T-cell (primary cell): ENCODE data around the gene APOF. TPM values are rescaled to one million over a fixed set of nuclear protein-coding genes. Genes with fewer than 3 reads are reported as not detected.
A peak's percentile ranks its signal among the peaks of the same experiment; 100 is the strongest.
"Not testable (repeated sequence)": the region's sequence is repeated elsewhere in the genome, so short reads cannot be mapped to it uniquely, and the experiment has no call there.

Source experiments
- ATAC-seq, 4 experiments: fragments of 200-7000 bp in 3 of 4; fragments of 150-1000 bp in 1 of 4; cut with Tn5 transposase; replicated peaks in 1 of 4; 1 replicate in 3 of 4; 2 replicates in 1 of 4; pipeline ENCODE4 v1.10.0; 2021; ENCODE audit warnings: moderate library complexity in 3 of 4, mild to moderate bottlenecking in 2 of 4, moderate number of reproducible peaks in 1 of 4
- CTCF ChIA-PET, 2 donors: fragments of 300-600 bp; sonication (Branson Sonifier 250); formaldehyde crosslinking; loops; one replicate each; lab custom pipeline; 2022; ENCODE audit warnings: antibody characterized with exemption in 2 of 2; lab: Charles Lee
- POLR2A ChIA-PET, 2 donors: fragments of 300-600 bp; sonication (Branson Sonifier 250); formaldehyde crosslinking; loops; one replicate each; lab custom pipeline; 2022; ENCODE audit warnings: antibody characterized with exemption in 2 of 2; lab: Charles Lee
- DNase-seq, 35 experiments: peaks; one replicate each; pipeline versions ENCODE4 v3.0.0 to v3.0.0-alpha.2; 2013 to 2023
- H3K27ac ChIP-seq: one replicate; pipeline ENCODE4 v1.5.1; 2013; ENCODE audit warnings: low read length
- H3K27me3 ChIP-seq, 2 experiments: replicated peaks in 1 of 2; 1 replicate in 1 of 2; 2 replicates in 1 of 2; pipeline versions ENCODE4 v1.6.1 to v1.7.0; 2013; ENCODE audit warnings: low read length in 1 of 2, mixed read lengths in 1 of 2; ENCODE audit not compliant: control insufficient read depth in 2 of 2, insufficient read depth in 2 of 2; ENCODE audit errors: extremely low read depth in 1 of 2
- H3K36me3 ChIP-seq, 2 donors: 1 replicate in 1 of 2; 2 replicates in 1 of 2; pipeline versions ENCODE4 v1.6.1 to v1.7.0; 2013; ENCODE audit warnings: low read length in 1 of 2; ENCODE audit not compliant: control insufficient read depth in 2 of 2, insufficient read depth in 1 of 2; ENCODE audit errors: extremely low read depth in 1 of 2
- H3K4me1 ChIP-seq, 2 experiments: 1 replicate in 1 of 2; 2 replicates in 1 of 2; pipeline versions ENCODE4 v1.6.1 to v1.7.0; 2013; ENCODE audit warnings: low read length in 2 of 2, mixed read lengths in 1 of 2; ENCODE audit not compliant: insufficient read depth in 2 of 2, control insufficient read depth in 1 of 2; ENCODE audit errors: extremely low read depth in 1 of 2
- H3K4me3 ChIP-seq, 2 donors: 1 replicate in 1 of 2; 2 replicates in 1 of 2; pipeline versions ENCODE4 v1.5.1 to v1.7.0; 2013; ENCODE audit warnings: mild to moderate bottlenecking in 2 of 2, low read length in 1 of 2, moderate library complexity in 1 of 2; ENCODE audit not compliant: control insufficient read depth in 1 of 2; ENCODE audit errors: extremely low read depth in 1 of 2
- H3K9me3 ChIP-seq: 2 replicates; pipeline ENCODE4 v1.7.0; 2013
- H3K27ac Mint-ChIP-seq, 2 donors: one replicate each; pipeline ENCODE4 v1.8.0; 2020 to 2021; ENCODE audit warnings: mild to moderate bottlenecking in 2 of 2, mixed read lengths in 2 of 2
- H3K27me3 Mint-ChIP-seq, 2 donors: one replicate each; pipeline ENCODE4 v1.8.0; 2021 to 2022; ENCODE audit warnings: mixed read lengths in 2 of 2
- H3K36me3 Mint-ChIP-seq: one replicate; pipeline ENCODE4 v1.8.0; 2021; ENCODE audit warnings: mixed read lengths
- H3K4me1 Mint-ChIP-seq, 3 donors: one replicate each; pipeline ENCODE4 v1.8.0; 2020 to 2022; ENCODE audit warnings: mixed read lengths in 3 of 3, mild to moderate bottlenecking in 1 of 3
- H3K4me3 Mint-ChIP-seq, 3 donors: one replicate each; pipeline ENCODE4 v1.8.0; 2020 to 2022; ENCODE audit warnings: mild to moderate bottlenecking in 3 of 3, mixed read lengths in 3 of 3, moderate library complexity in 3 of 3
- H3K9me3 Mint-ChIP-seq, 3 donors: one replicate each; pipeline ENCODE4 v1.8.0; 2020 to 2022; ENCODE audit warnings: mixed read lengths in 3 of 3
- whole genome bisulfite sequencing: methylation state at CpG from one replicate; pipeline ENCODE4 v1.1.5; 2013; ENCODE audit warnings: missing lambda C conversion rate; ENCODE audit not compliant: insufficient coverage; 5-methylcytosine and 5-hydroxymethylcytosine counted together
- total RNA-seq, 35 experiments: library from RNA in 6 of 35; stranded (reverse) in 6 of 35; fragments of 120-200 nt in 1 of 35; gene quantifications; one replicate each; pipeline versions ENCODE4 v1.2.1 to v1.2.4 and lab custom pipeline; 2013 to 2026

Gene APOF
- total RNA-seq, 5 donors from 2014 or later (not counting 1 experiment from before 2014, with no cell fraction given): not detected

DNA sequence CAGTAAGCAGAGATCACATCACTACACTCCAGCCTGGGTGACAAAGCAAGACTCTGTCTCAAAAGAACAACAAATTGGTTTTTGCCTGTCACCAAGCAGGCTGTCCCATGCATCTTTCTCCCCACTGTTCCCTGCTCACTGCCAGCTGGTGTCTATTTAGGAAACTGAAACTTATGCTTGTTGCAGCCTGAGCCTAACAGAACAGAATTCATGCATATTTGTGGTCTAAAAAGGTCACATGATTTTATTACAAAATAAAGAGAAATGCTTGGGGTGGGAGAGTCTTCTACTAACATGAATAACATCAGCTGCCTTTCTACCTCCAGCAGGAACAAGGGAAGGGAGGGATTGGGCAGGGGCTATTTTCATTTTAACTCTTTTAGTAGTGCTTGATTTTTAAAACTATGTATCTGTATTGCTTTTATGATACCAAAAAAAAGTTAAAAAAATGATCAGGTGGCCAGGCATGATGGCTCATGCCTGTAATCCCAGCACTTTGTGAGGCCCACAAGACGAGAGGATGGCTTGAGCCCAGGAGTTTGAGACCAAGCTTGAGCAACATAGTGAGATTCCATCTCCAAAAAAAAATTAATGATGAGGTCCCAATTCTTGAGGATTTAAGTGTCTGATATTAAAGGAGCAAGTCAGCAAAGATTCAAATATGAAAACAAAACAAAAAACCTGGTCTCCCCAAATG is 3.7 kb downstream of the APOF start:
- Mint-ChIP-seq H3K27ac (peak overlapping the region; percentile 94 to 98), H3K9me3 (no peaks in the 10 kb centered on the region), H3K27me3 (no peaks in the 10 kb centered on the region), H3K4me3 (peak overlapping the region; percentile 84 to 96 (median 95)), H3K4me1 (peaks cover 29 to 37% (median 36%) of the 10 kb centered on the region in 3 donors), H3K36me3 (peaks cover 16% of the 10 kb centered on the region)
- H3K9me3 ChIP-seq: no peaks in the 10 kb centered on the region
- CTCF ChIA-PET: interaction anchor here (0.6 to 2.2 kb wide), 13 partner anchors 17 to 296 kb away, joined by 3 to 31 read pairs (median 5); partner anchors contain the start of genes ANKRD52 (in 1 of the 2), CNPY2 (in 1 of the 2), ESYT1 (in 1 of the 2) and IL23A (in 1 of the 2)
- DNase-seq: no peak
- peak overlapping the region; percentile 75 to 83 for H3K4me3 ChIP-seq
- no peak for ATAC-seq
- POLR2A ChIA-PET: interaction anchor here (0.6 to 1.8 kb wide), 11 partner anchors 8 to 372 kb away, joined by 3 to 17 read pairs (median 4); partner anchors contain the start of genes IL23A (in 2 of the 2) and TIMELESS (in 1 of the 2)
- no CpG with 5 or more reads among the region's 1 CpG for WGBS
- H3K36me3 ChIP-seq: peaks cover 16 to 25% of the 10 kb centered on the region in 2 donors
- H3K27ac ChIP-seq: no peak overlapping the region
- H3K4me1 ChIP-seq: peaks cover 8 to 24% of the 10 kb centered on the region in 2 experiments
- H3K27me3 ChIP-seq: no peaks in the 10 kb centered on the region

DNA sequence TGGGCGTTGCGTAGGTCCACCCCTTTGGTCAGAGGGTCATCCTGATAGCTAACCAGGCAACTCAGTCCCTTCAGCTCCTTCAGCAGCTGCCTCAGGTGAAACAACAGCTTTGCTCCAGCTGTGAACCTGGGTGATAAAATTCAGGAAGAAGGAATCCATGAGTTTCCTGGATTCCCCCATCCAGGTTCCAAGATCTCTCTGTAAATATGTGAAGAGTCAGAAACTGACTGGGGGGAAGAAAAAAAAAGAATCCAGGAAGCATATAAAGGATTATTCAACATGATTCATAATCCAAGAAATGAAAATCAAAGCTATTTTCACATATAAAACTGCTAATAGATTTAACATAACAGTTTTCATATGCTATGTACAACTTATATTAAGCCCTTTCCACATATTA is 11.3 kb downstream of the APOF start:
- Mint-ChIP-seq H3K4me1 (peaks cover 3 to 5% (median 4%) of the 10 kb centered on the region in 3 donors), H3K27me3 (no peaks in the 10 kb centered on the region), H3K4me3 (no peak overlapping the region), H3K9me3 (no peaks in the 10 kb centered on the region), H3K36me3 (peaks cover 57% of the 10 kb centered on the region), H3K27ac (peak overlapping the region in 1 of 2 donors; percentile 32)
- POLR2A ChIA-PET: interaction anchor here in 1 of 2 donors (0.6 to 1.1 kb wide), 3 partner anchors 8 to 97 kb away, joined by 3 to 4 read pairs (median 4); partner anchors contain the start of gene STAT2
- ATAC-seq: no peak
- 100% methylated on average over 2 of the region's 2 CpGs for WGBS
- no peak for DNase-seq
- Histone ChIP-seq H3K27ac (no peak overlapping the region), H3K4me3 (no peak overlapping the region), H3K4me1 (no peaks in the 10 kb centered on the region), H3K27me3 (no peaks in the 10 kb centered on the region), H3K9me3 (no peaks in the 10 kb centered on the region), H3K36me3 (peaks cover 33 to 80% of the 10 kb centered on the region in 2 donors)
- CTCF ChIA-PET: interaction anchor here in 1 of 2 donors (0.6 kb wide), 2 partner anchors 9 to 107 kb away, joined by 3 read pairs; no protein-coding TSS in a partner anchor

DNA sequence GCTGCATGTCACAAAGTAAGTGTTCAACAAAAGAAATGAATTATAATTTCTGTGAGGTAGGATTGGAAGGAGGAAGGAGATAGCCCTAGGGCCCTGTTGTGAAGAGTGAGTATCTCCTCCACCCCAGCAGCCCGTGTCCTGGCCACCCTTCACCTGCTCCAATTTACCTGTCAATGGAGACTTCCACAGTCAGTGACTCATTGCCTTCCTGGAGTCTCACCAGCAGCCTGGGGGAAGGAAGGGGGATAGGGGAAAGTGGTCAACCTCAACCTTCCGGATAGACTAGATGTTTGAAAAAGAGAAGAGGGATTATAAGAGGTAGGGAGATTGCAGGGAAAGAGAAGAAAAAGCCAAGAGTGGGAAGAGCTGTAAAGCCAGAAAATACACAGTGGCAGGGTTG is 12.0 kb downstream of the APOF start:
- H3K27me3 Mint-ChIP-seq: no peaks in the 10 kb centered on the region
- no peak overlapping the region for H3K4me3 Mint-ChIP-seq
- ChIA-PET POLR2A (interaction anchor here in 1 of 2 donors (1.1 kb wide), 1 partner anchor 9 kb away, joined by 4 read pairs; the partner anchor contains the start of gene STAT2), CTCF (no interaction called here)
- H3K27me3 ChIP-seq: no peaks in the 10 kb centered on the region
- peaks cover 57% of the 10 kb centered on the region for H3K36me3 Mint-ChIP-seq
- WGBS: 88% methylated on average over 1 of the region's 2 CpGs
- H3K9me3 Mint-ChIP-seq: no peaks in the 10 kb centered on the region
- H3K36me3 ChIP-seq: peaks cover 32 to 80% of the 10 kb centered on the region in 2 donors
- H3K4me1 Mint-ChIP-seq: peaks cover 0 to under 1% (median under 1%) of the 10 kb centered on the region in 3 donors
- H3K27ac Mint-ChIP-seq: peak overlapping the region in 1 of 2 donors; percentile 17
- no peak for ATAC-seq
- H3K4me3 ChIP-seq: no peak overlapping the region
- H3K9me3 ChIP-seq: no peaks in the 10 kb centered on the region
- no peak for DNase-seq
- H3K27ac ChIP-seq: no peak overlapping the region
- H3K4me1 ChIP-seq: no peaks in the 10 kb centered on the region

DNA sequence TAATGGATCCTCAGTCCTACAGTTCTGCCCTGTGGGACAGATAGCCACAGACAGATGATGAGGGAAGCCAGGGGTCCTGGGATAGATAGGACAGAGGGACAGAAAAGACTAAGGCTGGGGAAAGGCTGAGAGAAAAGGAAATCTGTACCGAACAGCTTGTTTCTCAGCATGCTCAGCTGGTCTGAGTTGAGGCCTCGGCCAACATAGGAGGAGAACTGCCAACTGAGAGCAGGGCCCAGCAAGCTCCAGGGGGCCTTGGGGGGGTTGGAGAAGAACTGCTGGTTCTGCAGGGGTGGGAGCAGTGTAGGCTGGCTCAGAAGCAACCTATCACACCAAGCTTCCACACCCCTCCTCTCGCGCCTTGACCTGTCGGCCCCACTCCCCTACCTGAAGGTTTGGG is 13.9 kb downstream of the APOF start:
- peaks cover 52% of the 10 kb centered on the region for H3K36me3 Mint-ChIP-seq

DNA sequence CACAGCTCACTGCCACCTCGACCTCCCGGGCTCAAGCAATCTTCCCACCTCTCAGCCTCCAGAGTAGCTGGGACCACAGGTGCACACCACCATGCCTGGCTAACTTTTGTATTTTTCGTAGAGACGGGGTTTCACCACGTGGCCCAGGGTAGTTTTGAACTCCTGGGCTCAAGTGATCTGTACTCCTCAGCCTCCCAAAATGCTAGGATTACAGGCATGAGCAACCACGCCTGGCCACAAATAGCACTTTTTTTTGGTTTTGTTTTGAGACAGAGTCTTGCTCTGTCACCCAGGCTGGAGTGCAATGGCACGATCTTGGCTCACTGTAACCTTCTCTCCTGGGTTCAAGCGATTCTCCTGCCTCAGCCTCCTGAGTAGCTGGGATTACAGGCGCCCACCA is 15.4 kb downstream of the APOF start:
- ATAC-seq, CTCF ChIA-PET, H3K27me3 Mint-ChIP-seq, H3K9me3 ChIP-seq, H3K27ac Mint-ChIP-seq, H3K4me3 Mint-ChIP-seq, H3K27me3 ChIP-seq, H3K4me1 ChIP-seq, H3K4me1 Mint-ChIP-seq, H3K4me3 ChIP-seq, H3K27ac ChIP-seq, H3K9me3 Mint-ChIP-seq, DNase-seq, POLR2A ChIA-PET: not testable (repeated sequence)
- H3K36me3 ChIP-seq: peaks cover 23 to 73% of the 10 kb centered on the region in 2 donors
- H3K36me3 Mint-ChIP-seq: peaks cover 63% of the 10 kb centered on the region
- 89% methylated on average over 6 of the region's 9 CpGs for WGBS

More for the DNA sequence above, 13.9 kb downstream of the APOF start:
- Mint-ChIP-seq H3K9me3 (no peaks in the 10 kb centered on the region), H3K4me1 (no peaks in the 10 kb centered on the region), H3K27me3 (no peaks in the 10 kb centered on the region), H3K4me3 (no peak overlapping the region), H3K27ac (peak overlapping the region in 1 of 2 donors; percentile 64)
- no peak for ATAC-seq
- no peak for DNase-seq
- WGBS: 100% methylated on average over 1 of the region's 5 CpGs
- ChIA-PET CTCF (interaction anchor here in 1 of 2 donors (0.6 kb wide), 1 partner anchor 72 kb away, joined by 4 read pairs; no protein-coding TSS in a partner anchor), POLR2A (interaction anchor here (0.6 to 1.1 kb wide), 3 partner anchors 10 to 139 kb away, joined by 3 to 7 read pairs (median 5); partner anchors contain the start of gene GLS2 (in 1 of the 2))
- no peak overlapping the region for H3K4me3 ChIP-seq
- no peaks in the 10 kb centered on the region for H3K9me3 ChIP-seq
- H3K4me1 ChIP-seq: no peaks in the 10 kb centered on the region
- no peak overlapping the region for H3K27ac ChIP-seq
- H3K27me3 ChIP-seq: no peaks in the 10 kb centered on the region
- peaks cover 16 to 67% of the 10 kb centered on the region in 2 donors for H3K36me3 ChIP-seq

DNA sequence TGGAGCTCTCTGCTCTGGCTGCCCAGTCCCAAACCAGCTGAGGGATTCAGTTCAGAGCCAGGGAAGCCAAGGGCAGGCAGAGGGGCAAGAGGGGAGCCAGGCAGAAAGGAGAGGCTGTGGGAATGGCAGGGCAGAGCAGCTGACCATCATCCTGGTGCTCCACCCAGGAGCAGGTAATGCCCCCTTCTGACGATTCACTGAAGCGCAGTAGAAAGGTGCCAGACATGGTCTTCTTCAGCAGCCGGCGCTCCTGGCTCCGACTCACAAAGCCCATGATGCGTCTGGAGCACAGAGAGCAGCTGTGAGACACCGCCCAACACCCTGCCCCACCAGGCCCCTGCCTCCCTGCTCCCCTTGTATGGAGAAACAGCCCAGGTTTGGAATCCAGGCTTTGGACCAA is 16.0 kb downstream of the APOF start:
- Mint-ChIP-seq H3K27me3 (no peaks in the 10 kb centered on the region), H3K9me3 (no peaks in the 10 kb centered on the region), H3K36me3 (peaks cover 63% of the 10 kb centered on the region), H3K4me3 (no peak overlapping the region), H3K27ac (no peak overlapping the region), H3K4me1 (peaks cover 0 to under 1% (median 0%) of the 10 kb centered on the region in 3 donors)
- WGBS: 92% methylated on average over 7 of the region's 7 CpGs
- DNase-seq: peak in 2 of 35 experiments; percentile 21 to 30
- H3K27me3 ChIP-seq: no peaks in the 10 kb centered on the region
- no peak overlapping the region for H3K4me3 ChIP-seq
- H3K4me1 ChIP-seq: no peaks in the 10 kb centered on the region
- POLR2A ChIA-PET: no interaction called here
- CTCF ChIA-PET: no interaction called here
- peak in 2 of 4 experiments; percentile 9 to 32 for ATAC-seq
- no peaks in the 10 kb centered on the region for H3K9me3 ChIP-seq
- H3K36me3 ChIP-seq: peaks cover 23 to 72% of the 10 kb centered on the region in 2 donors
- H3K27ac ChIP-seq: no peak overlapping the region
